Mesodermal cell (in vitro differentiated cells): ENCODE results near the gene PLXNB1.
"Not testable (repeated sequence)": the region's sequence is repeated elsewhere in the genome, so short reads cannot be mapped to it uniquely, and the experiment has no call there.

Experiments used
- H3K27ac ChIP-seq: 2 replicates; pipeline ENCODE4 v1.7.0; 2013; ENCODE audit warnings: mild to moderate bottlenecking, low read depth, low read length, moderate library complexity; ENCODE audit not compliant: severe bottlenecking
- H3K36me3 ChIP-seq: 2 replicates; pipeline ENCODE4 v1.7.1; 2013; ENCODE audit warnings: mild to moderate bottlenecking, low read length, moderate library complexity; ENCODE audit not compliant: control insufficient read depth, insufficient read depth
- H3K4me1 ChIP-seq: one replicate; pipeline ENCODE4 v1.7.1; 2013; ENCODE audit warnings: mild to moderate bottlenecking, low read length; ENCODE audit not compliant: insufficient read depth, control insufficient read depth, poor library complexity, severe bottlenecking
- H3K4me3 ChIP-seq: 2 replicates; pipeline ENCODE4 v1.7.0; 2013; ENCODE audit warnings: low read length, control low read depth, mild to moderate bottlenecking; ENCODE audit not compliant: insufficient read depth, poor library complexity, severe bottlenecking; ENCODE audit errors: extremely low read depth
- H3K9me3 ChIP-seq: 2 replicates; pipeline ENCODE4 v1.7.1; 2013; ENCODE audit warnings: mild to moderate bottlenecking, low read length, moderate library complexity; ENCODE audit not compliant: control insufficient read depth
- WGBS, 2 experiments: methylation state at CpG; one replicate each; pipeline ENCODE4 v1.1.5; 2013; ENCODE audit warnings: missing lambda C conversion rate in 2 of 2; ENCODE audit not compliant: insufficient coverage in 2 of 2; 5-methylcytosine and 5-hydroxymethylcytosine counted together

Gene PLXNB1

GRCh38 chr3:48403533-48404439, 26.1 kb downstream of the PLXNB1 start:
- 97 to 98% methylated on average over 7 to 9 of the region's 15 CpGs for WGBS, 2 experiments
- Histone ChIP-seq H3K36me3 (peaks cover 53% of the 10 kb centered on the region), H3K4me1 (no peaks in the 10 kb centered on the region), H3K4me3 (no peak overlapping the region), H3K9me3 (no peaks in the 10 kb centered on the region), H3K27ac (no peak overlapping the region)

DNA sequence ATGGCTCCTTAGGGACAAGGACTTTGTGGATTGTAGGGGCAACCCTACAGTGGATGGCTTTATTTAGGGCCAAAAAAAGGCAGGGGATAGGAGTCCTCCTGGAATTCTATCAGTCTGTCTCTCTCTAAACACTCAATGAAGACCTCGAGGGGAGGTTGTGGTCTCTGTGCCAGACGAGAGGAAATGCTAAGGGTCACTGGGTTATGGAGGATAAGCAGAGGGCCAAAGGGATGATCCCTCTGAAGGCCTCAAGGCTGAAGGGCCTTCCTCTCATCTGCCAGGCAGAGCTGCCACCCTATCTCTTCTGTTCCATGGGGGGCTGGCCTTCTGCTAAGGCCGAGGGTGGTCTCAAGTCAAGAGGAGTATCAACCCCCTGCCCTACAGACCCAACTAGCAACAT, 27.0 kb downstream of the PLXNB1 start:
- no peaks in the 10 kb centered on the region for H3K9me3 ChIP-seq
- no peak overlapping the region for H3K27ac ChIP-seq
- H3K4me3 ChIP-seq = no peak overlapping the region
- 78 to 94% methylated on average over 1 to 3 of the region's 3 CpGs for WGBS, 2 experiments
- no peaks in the 10 kb centered on the region for H3K4me1 ChIP-seq
- H3K36me3 ChIP-seq = peaks cover 44% of the 10 kb centered on the region

DNA sequence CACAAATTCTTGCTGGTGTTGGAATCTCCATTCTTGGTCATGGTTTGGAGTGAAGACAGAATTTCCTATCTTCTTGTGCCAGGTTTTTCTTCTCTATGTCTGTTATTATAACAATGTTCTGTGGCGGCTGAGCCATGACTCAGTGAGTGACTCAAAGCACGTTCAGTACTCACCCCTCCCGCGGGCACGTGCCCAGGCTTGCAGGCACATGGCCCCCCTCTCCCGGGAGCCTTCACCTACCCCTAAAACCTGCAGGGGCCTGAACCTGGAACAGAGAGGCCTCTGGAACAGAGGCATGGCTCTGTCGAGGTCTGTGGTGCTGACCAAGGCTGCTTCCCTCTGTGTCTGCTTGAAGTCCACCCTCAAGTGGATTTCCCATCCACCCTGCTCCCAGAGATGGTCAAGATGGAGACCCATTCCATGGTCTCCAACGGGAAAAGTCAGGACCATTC, 27.6 kb downstream of the PLXNB1 start:
- H3K9me3 ChIP-seq = no peaks in the 10 kb centered on the region
- H3K4me1 ChIP-seq = no peaks in the 10 kb centered on the region
- H3K36me3 ChIP-seq = peaks cover 39% of the 10 kb centered on the region
- 84 to 94% methylated on average over 7 of the region's 8 CpGs for WGBS, 2 experiments
- H3K27ac ChIP-seq = no peak overlapping the region
- H3K4me3 ChIP-seq = no peak overlapping the region

DNA sequence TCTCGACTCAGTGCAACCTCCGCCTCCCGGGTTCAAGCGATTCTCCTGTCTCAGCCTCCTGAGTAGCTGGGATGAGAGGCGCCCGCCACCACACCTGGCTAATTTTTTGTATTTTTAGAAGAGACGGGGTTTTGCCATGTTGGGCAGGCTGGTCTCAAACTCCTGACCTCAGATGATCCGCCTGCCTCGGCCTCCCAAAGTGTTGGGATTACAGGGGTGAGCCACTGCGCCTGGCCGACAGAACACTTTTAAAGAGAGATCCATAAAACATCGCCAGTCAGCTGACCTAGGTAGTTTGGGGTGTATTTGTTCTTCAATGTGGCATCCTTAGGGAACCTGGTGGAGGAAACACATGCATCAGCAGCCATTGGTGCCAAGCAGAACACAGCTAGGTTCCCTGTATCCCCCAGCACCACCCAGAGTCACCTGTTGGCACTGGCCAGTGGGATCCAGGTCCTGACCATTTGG, 28.4 kb downstream of the PLXNB1 start:
- H3K4me1 ChIP-seq, H3K27ac ChIP-seq, H3K4me3 ChIP-seq, H3K9me3 ChIP-seq: not testable (repeated sequence)
- 89 to 95% methylated on average over 9 of the region's 12 CpGs for WGBS, 2 experiments
- peaks cover 36% of the 10 kb centered on the region for H3K36me3 ChIP-seq

DNA sequence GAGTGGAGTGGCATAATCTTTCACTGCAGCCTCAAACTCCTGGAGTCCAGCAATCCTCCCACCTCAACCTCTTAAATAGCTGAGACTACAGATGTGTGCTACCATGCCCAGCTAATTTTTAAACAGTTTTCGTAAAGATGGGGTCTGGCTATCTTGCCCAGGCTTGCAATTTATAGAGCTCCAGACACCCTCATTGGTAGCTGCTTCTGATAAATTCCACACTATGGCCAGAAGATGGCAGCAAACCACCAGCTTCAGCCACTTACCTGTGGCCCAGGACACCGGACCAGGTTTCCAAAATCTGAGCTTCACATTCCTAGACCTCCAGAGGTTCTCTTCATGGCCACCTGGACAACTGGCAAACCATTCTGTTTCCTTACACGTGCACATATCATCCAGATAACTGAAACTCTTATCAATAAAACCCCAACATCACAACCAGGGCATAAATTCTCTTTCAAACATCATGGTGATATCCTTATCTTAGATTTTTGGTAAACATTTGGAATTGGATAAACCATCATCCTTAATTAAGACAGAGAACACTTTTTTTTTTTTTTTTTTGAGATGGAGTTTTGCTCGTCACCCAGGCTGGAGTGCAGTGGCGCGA, 29.0 kb downstream of the PLXNB1 start:
- peaks cover 31% of the 10 kb centered on the region for H3K36me3 ChIP-seq
- H3K4me1 ChIP-seq = no peaks in the 10 kb centered on the region
- no peak overlapping the region for H3K4me3 ChIP-seq
- H3K9me3 ChIP-seq = no peaks in the 10 kb centered on the region
- H3K27ac ChIP-seq = no peak overlapping the region
- WGBS, 2 experiments = 89 to 100% methylated on average over 2 to 5 of the region's 6 CpGs

GRCh38 chr3:48399387-48400172, 30.3 kb downstream of the PLXNB1 start:
- Histone ChIP-seq H3K27ac (no peak overlapping the region), H3K4me1 (no peaks in the 10 kb centered on the region), H3K4me3 (no peak overlapping the region), H3K36me3 (peaks cover 20% of the 10 kb centered on the region), H3K9me3 (no peaks in the 10 kb centered on the region)
- 62 to 81% methylated on average over 3 of the region's 4 CpGs for WGBS, 2 experiments

DNA sequence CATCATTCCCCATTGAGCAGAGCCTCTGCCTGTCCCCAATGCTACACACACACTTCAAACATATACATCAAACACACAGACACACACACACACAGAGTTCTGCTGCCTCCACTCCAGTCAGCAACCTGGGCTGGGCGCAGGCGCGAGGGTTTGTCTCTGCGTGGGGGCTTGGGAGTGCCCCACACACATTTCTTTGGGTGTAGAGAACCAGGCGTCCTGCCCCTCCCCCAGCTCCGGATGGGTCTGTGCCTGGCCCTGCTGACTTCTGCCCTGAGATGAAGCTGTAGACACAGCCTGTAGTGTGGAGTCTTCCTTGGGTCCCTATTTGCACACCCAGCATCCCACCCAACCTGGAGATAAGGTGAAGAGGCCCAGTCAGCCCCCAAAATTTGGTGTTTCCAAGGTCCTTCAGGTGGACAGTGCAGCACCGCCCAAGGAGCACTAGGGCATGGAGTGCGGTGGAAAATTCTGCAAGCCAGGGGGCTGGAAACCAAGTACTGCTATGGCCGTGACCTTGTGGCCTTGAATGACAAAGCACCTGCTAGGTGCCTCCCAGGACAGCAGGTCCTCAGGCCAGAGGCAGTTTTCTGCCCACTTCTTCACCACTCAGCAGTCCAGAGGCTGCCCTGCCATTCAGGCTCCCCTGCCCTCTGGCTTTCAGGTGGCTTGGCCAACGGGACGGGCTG, 31.0 kb downstream of the PLXNB1 start:
- Histone ChIP-seq H3K36me3 (peaks cover 13% of the 10 kb centered on the region), H3K27ac (no peak overlapping the region), H3K4me1 (no peaks in the 10 kb centered on the region), H3K9me3 (no peaks in the 10 kb centered on the region), H3K4me3 (no peak overlapping the region)
- WGBS, 2 experiments = 80 to 81% methylated on average over 7 to 11 of the region's 11 CpGs

DNA sequence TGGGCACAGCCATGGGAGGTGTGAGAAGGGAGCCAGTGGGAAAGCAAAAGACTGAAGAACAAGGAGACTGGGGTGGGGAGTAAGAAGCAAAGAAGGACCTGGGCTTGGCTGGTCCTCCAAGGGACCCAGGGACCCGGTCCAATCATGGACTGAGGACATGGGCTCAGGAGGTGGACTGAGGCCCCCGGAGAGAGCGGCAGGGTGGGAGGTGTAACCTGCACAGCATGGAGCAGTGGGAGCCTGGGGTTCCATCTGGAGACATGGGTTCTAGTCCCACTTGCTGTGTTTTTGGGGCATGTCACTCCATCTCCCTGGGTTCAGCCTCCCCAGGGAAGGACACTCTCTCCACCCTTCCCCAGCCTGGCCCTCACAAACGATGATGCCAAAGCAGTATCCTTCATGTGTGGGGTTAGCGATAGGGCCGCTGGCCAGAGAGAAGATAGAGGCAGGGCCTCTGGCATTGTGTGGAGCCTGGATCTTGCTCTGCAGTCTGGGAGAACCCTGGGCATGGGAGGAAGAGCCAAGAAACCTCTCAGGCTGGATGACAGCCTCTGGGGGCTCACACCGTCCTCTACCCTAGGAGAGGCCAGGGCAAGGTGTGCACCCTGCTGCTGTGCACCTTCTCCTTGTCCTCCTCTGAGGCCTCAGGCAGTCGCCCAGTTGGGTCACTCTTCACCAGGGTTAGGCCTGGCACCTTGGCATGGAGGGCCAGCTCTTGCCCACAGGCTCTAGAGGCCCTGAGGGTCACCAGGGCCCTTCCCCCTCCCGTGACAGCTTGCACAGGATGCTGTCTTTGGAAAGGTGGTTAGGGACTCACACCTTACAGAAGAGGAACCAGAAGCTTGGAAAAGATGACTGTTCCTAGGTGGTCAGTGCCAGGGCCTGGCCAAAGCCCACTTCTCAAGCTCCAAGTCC, 31.9 kb downstream of the PLXNB1 start:
- no peaks in the 10 kb centered on the region for H3K4me1 ChIP-seq

GRCh38 chr3:48395714-48396113, 34.2 kb downstream of the PLXNB1 start:
- WGBS, 2 experiments = 82 to 92% methylated on average over 2 to 3 of the region's 3 CpGs
- no peaks in the 10 kb centered on the region for H3K36me3 ChIP-seq
- no peak overlapping the region for H3K4me3 ChIP-seq
- H3K4me1 ChIP-seq = no peaks in the 10 kb centered on the region
- no peaks in the 10 kb centered on the region for H3K9me3 ChIP-seq
- H3K27ac ChIP-seq = no peak overlapping the region

More for the DNA sequence above, 31.9 kb downstream of the PLXNB1 start:
- H3K27ac ChIP-seq = no peak overlapping the region
- no peak overlapping the region for H3K4me3 ChIP-seq
- H3K36me3 ChIP-seq = peaks cover 11% of the 10 kb centered on the region
- H3K9me3 ChIP-seq = no peaks in the 10 kb centered on the region
- 83 to 89% methylated on average over 7 to 9 of the region's 9 CpGs for WGBS, 2 experiments
